ENCODE measurements around the gene SLIT3.

Gene SLIT3

GRCh38 chr5:168826246-168826725 lies 474.7 kb downstream of the SLIT3 start:
- H3K9ac ChIP-seq (ENCODE audit: low read depth, low read length, poor library complexity, severe bottlenecking), result no peak overlapping the region
- no peak overlapping the region for H3K4me3 ChIP-seq (ENCODE audit: low read length, poor library complexity, severe bottlenecking)
- no peak for TF ChIP-seq EZH2phosphoT487 (IDR thresholded peaks at IDR 0.05; ENCODE audit: borderline replicate concordance)
- TF ChIP-seq, protein P1, sequence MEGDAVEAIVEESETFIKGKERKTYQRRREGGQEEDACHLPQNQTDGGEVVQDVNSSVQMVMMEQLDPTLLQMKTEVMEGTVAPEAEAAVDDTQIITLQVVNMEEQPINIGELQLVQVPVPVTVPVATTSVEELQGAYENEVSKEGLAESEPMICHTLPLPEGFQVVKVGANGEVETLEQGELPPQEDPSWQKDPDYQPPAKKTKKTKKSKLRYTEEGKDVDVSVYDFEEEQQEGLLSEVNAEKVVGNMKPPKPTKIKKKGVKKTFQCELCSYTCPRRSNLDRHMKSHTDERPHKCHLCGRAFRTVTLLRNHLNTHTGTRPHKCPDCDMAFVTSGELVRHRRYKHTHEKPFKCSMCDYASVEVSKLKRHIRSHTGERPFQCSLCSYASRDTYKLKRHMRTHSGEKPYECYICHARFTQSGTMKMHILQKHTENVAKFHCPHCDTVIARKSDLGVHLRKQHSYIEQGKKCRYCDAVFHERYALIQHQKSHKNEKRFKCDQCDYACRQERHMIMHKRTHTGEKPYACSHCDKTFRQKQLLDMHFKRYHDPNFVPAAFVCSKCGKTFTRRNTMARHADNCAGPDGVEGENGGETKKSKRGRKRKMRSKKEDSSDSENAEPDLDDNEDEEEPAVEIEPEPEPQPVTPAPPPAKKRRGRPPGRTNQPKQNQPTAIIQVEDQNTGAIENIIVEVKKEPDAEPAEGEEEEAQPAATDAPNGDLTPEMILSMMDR (conservative IDR thresholded peaks at IDR 0.05; ENCODE audit: low read length), result no peak
- no peaks in the 10 kb centered on the region for H3K9me3 ChIP-seq (ENCODE audit: insufficient read depth, low read depth, low read length)
- no peak overlapping the region for H2AFZ ChIP-seq (ENCODE audit: low read length)
- H3F3A ChIP-seq (ENCODE audit: low read depth), result no peaks in the 10 kb centered on the region
- no peaks in the 10 kb centered on the region for H4K20me1 ChIP-seq (ENCODE audit: insufficient read depth, low read length, poor library complexity, severe bottlenecking)
- no peaks in the 10 kb centered on the region for H3K27me3 ChIP-seq (ENCODE audit: insufficient read depth, low read length, poor library complexity, severe bottlenecking)
- H3K4me2 ChIP-seq (ENCODE audit: low read depth, low read length, poor library complexity, severe bottlenecking), result no peak overlapping the region
- no peaks in the 10 kb centered on the region for H3K9me2 ChIP-seq (replicated peaks; ENCODE audit: low read depth, low read length)
- H3K36me3 ChIP-seq (ENCODE audit: insufficient read depth, low read length), result no peaks in the 10 kb centered on the region
- no peaks in the 10 kb centered on the region for H3K79me2 ChIP-seq (ENCODE audit: insufficient read depth, low read length)
- peaks cover 11% of the 10 kb centered on the region for H3K4me1 ChIP-seq (ENCODE audit: insufficient read depth, low read length, poor library complexity, severe bottlenecking)

DNA sequence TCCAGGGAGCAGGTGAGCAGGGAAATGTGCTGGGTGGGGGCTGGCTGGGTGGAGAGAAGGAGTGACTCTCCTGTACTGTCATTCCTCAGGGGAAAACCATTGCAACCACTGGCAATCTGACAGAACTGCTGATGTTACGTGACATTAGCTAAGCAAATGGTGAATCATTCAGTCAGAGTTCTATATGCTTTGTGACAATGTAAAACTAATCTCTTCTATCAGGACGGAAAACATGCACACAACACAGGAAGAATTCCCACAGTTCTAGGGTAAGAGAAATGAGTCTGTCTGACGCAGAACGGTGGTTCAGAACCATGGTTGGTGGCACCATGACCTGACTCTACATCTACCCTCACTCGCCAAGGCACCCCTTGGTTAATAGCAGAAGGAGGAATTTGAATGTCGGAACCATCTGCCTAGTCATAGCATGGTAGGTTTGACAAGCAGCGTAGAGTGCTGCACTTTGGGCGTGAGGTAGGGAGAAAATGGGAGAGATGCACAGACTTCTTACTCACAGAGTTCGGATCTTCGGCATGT lies 478.1 kb downstream of the SLIT3 start:
- Histone ChIP-seq H3K9me2 (replicated peaks; ENCODE audit: low read depth, low read length) (no peaks in the 10 kb centered on the region), H3K4me1 (ENCODE audit: insufficient read depth, low read length, poor library complexity, severe bottlenecking) (peaks cover 20% of the 10 kb centered on the region), H3K27me3 (ENCODE audit: insufficient read depth, low read length, poor library complexity, severe bottlenecking) (no peaks in the 10 kb centered on the region), H3F3A (ENCODE audit: low read depth) (no peaks in the 10 kb centered on the region), H3K4me2 (ENCODE audit: low read depth, low read length, poor library complexity, severe bottlenecking) (no peak overlapping the region), H3K4me3 (ENCODE audit: low read length, poor library complexity, severe bottlenecking) (no peak overlapping the region), H3K36me3 (ENCODE audit: insufficient read depth, low read length) (no peaks in the 10 kb centered on the region), H2AFZ (ENCODE audit: low read length) (no peak overlapping the region), H3K79me2 (ENCODE audit: insufficient read depth, low read length) (no peaks in the 10 kb centered on the region), H3K9me3 (ENCODE audit: insufficient read depth, low read depth, low read length) (no peaks in the 10 kb centered on the region), H3K9ac (ENCODE audit: low read depth, low read length, poor library complexity, severe bottlenecking) (no peak overlapping the region), H4K20me1 (ENCODE audit: insufficient read depth, low read length, poor library complexity, severe bottlenecking) (no peaks in the 10 kb centered on the region)
- TF ChIP-seq EZH2phosphoT487 (IDR thresholded peaks at IDR 0.05; ENCODE audit: borderline replicate concordance), result no peak
- TF ChIP-seq, protein P1 (conservative IDR thresholded peaks at IDR 0.05; ENCODE audit: low read length), result no peak

DNA sequence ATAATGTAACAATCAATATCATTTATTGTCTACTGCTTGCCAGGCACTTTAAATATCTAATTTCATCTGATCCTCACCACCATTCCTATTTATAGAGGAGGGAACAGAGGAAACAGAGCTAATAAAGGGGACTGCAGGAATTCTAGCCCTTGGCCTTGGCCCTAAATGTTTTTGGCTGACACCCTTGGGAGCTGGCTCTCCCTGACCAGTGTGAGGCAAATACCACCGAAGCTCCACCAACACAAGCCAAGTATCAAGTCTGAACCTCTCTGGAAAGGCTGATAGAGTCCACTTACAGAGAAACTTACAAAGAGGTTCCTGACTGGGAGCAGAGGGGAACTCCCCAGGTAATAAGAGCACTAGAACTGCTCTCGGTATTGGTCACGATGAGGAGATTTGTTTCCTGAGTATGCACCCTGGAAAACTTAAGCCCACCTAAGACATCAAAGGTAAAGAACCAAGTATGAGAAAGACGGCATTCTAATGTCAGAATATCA lies 478.6 kb downstream of the SLIT3 start:
- Histone ChIP-seq H3K9ac (ENCODE audit: low read depth, low read length, poor library complexity, severe bottlenecking) (no peak overlapping the region), H2AFZ (ENCODE audit: low read length) (no peak overlapping the region), H3K9me3 (ENCODE audit: insufficient read depth, low read depth, low read length) (no peaks in the 10 kb centered on the region), H3K9me2 (replicated peaks; ENCODE audit: low read depth, low read length) (no peaks in the 10 kb centered on the region), H3F3A (ENCODE audit: low read depth) (no peaks in the 10 kb centered on the region), H3K4me2 (ENCODE audit: low read depth, low read length, poor library complexity, severe bottlenecking) (no peak overlapping the region), H3K27me3 (ENCODE audit: insufficient read depth, low read length, poor library complexity, severe bottlenecking) (no peaks in the 10 kb centered on the region), H3K79me2 (ENCODE audit: insufficient read depth, low read length) (no peaks in the 10 kb centered on the region), H3K36me3 (ENCODE audit: insufficient read depth, low read length) (no peaks in the 10 kb centered on the region), H3K4me3 (ENCODE audit: low read length, poor library complexity, severe bottlenecking) (no peak overlapping the region), H4K20me1 (ENCODE audit: insufficient read depth, low read length, poor library complexity, severe bottlenecking) (no peaks in the 10 kb centered on the region), H3K4me1 (ENCODE audit: insufficient read depth, low read length, poor library complexity, severe bottlenecking) (peaks cover 20% of the 10 kb centered on the region)
- TF ChIP-seq, protein P1 (conservative IDR thresholded peaks at IDR 0.05; ENCODE audit: low read length), result no peak
- TF ChIP-seq EZH2phosphoT487 (IDR thresholded peaks at IDR 0.05; ENCODE audit: borderline replicate concordance), result no peak

All from Loucy (cell line).